Thyroid gland (tissue), 4 donors: ENCODE results near the gene HDAC9.

Experiments
- CTCF ChIP-seq, 6 experiments: fragments of 200-600 bp in 3 of 6; fragments of 450-650 bp in 3 of 6; sonication (generic) in 3 of 6; IDR thresholded peaks; one replicate each; pipeline ENCODE4 v1.5.1; 2016 to 2019; ENCODE audit warnings: antibody characterized with exemption in 6 of 6, mild to moderate bottlenecking in 2 of 6, inconsistent platforms in 1 of 6, moderate library complexity in 1 of 6
- POLR2A ChIP-seq, 2 donors: fragments of 450-650 bp; IDR thresholded peaks; one replicate each; pipeline ENCODE4 v1.6.1; 2017; ENCODE audit warnings: antibody characterized with exemption in 2 of 2, mild to moderate bottlenecking in 2 of 2, moderate library complexity in 1 of 2

DNA sequence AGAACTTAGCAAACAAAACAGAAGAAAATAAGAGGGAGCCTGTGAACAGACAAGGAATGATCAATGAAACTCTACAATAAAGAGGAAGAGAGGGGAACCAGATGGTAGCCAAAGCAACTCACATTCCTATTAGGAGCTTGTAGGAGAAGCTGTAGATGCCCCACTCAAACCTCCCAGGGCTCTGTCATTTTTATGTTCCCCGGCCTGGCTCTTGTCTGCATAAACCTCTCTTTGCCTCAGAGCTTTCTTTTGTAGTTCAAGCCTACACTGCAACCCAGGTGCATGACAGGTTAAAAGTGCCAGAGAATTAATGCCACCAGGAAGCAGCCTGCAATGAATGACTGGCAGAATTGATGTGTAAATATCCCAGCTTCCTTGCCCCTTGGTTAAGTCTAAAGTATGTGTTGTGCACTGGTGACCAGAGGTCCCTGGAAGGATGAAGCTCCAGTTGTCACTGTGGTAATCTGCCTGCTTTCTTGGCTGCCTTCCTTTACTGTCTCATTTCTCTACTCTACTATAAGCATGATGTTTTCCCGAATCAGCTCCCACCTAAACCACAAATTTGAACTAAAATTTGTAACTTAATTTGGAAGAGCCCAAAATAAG lies 40.4 kb downstream of the HDAC9 start:
- no peak for TF ChIP-seq CTCF (IDR thresholded peaks at IDR 0.05)
- TF ChIP-seq POLR2A (IDR thresholded peaks at IDR 0.05) = no peak
